Skeletal muscle tissue (tissue), 4 donors: ENCODE data around the gene PRKG1. TPM values are rescaled to one million over a fixed set of nuclear protein-coding genes. Genes with fewer than 3 reads are reported as not detected.

Experiments used
- H3K27ac ChIP-seq: one replicate; pipeline ENCODE4 v1.7.0; 2013; ENCODE audit warnings: mild to moderate bottlenecking, low read depth, low read length, inconsistent platforms
- H3K27me3 ChIP-seq, 3 donors: one replicate each; pipeline ENCODE4 v1.7.0; 2013; ENCODE audit warnings: low read length in 3 of 3; ENCODE audit not compliant: control insufficient read depth in 3 of 3, insufficient read depth in 3 of 3
- H3K36me3 ChIP-seq, 3 donors: one replicate each; pipeline ENCODE4 v1.7.0; 2013; ENCODE audit warnings: low read length in 3 of 3; ENCODE audit not compliant: control insufficient read depth in 3 of 3, insufficient read depth in 3 of 3
- H3K4me1 ChIP-seq, 3 donors: one replicate each; pipeline ENCODE4 v1.7.0; 2013; ENCODE audit warnings: low read length in 3 of 3, mild to moderate bottlenecking in 3 of 3; ENCODE audit not compliant: control insufficient read depth in 3 of 3, insufficient read depth in 3 of 3
- H3K4me3 ChIP-seq, 3 donors: one replicate each; pipeline ENCODE4 v1.7.0; 2013; ENCODE audit warnings: low read length in 3 of 3
- H3K9ac ChIP-seq, 3 donors: one replicate each; pipeline ENCODE4 v1.7.0; 2013; ENCODE audit warnings: low read length in 3 of 3, mild to moderate bottlenecking in 3 of 3, moderate library complexity in 2 of 3, low read depth in 1 of 3
- H3K9me3 ChIP-seq, 3 donors: one replicate each; pipeline ENCODE4 v1.7.0; 2013; ENCODE audit warnings: low read length in 3 of 3; ENCODE audit not compliant: control insufficient read depth in 3 of 3
- total RNA-seq: library from RNA; depleted of rRNA; stranded (reverse); fragments of >200 nt; gene quantifications from one replicate; pipeline ENCODE4 v1.2.3, GENCODE V29; 2014
- donor health status: Osteomylitis.

PRKG1 gene
- total RNA-seq, 1 donor from 2014 or later, result 44.9 TPM

DNA sequence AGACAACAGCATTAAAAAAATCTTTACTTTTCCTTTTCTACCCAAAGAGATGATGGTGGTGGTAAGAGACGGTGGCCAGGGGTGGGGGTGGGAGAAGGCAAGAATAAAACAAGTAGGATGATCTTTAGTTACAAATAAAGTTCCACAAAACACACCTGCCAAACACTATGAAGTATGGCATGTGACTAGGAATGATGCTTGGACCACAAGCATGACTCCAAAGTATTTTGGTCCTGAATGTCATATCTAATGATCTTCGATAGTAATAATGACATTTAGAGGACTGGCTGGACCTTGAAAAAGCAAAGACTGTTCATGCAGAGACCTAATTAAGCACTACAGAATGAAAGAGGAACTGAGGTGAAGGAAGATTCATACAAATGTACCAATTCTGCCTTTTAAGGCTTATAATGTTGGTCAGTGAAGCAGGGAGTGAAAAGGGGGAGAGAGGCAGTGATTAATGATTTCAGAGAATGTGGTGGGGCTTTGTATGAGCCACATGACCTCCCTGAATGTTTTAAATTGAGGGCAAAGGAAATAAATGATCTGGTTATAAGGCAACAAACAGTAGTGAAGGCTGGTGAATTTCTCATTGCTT, 1210.2 kb downstream of the PRKG1 start:
- H3K36me3 ChIP-seq, result peaks cover 0 to 17% (median 0%) of the 10 kb centered on the region in 3 donors

GRCh38 chr10:52287866-52288265, 1213.6 kb downstream of the PRKG1 start:
- Histone ChIP-seq H3K4me3 (no peak overlapping the region), H3K9me3 (no peaks in the 10 kb centered on the region), H3K27ac (no peak overlapping the region), H3K27me3 (no peaks in the 10 kb centered on the region), H3K4me1 (peaks cover 0 to 13% (median 3%) of the 10 kb centered on the region in 3 donors), H3K36me3 (peaks cover 0 to 11% (median 0%) of the 10 kb centered on the region in 3 donors), H3K9ac (no peak overlapping the region)

More for the DNA sequence above, 1210.2 kb downstream of the PRKG1 start:
- Histone ChIP-seq H3K4me3 (no peak overlapping the region), H3K4me1 (peaks cover 0 to 14% (median 3%) of the 10 kb centered on the region in 3 donors), H3K27me3 (no peaks in the 10 kb centered on the region), H3K27ac (no peak overlapping the region), H3K9ac (no peak overlapping the region), H3K9me3 (no peaks in the 10 kb centered on the region)

DNA sequence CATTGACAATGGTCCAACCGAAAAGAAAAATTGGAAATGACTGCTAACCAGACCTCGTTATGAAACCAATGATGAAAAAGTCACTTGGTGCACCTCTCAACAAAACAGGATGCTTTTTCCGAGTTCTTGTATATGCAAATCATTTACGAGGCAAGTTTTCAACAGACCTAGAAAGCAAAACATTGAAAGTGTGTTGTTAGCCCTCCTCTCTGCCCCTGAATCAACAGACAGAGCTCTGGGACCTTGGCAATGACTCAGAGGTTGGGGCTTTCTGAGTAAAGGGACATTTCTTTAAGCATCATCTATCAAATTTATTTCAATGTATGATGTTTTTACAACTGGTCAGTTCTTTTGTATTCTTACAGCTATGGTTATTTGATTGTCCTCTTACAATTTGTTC, 1223.5 kb downstream of the PRKG1 start:
- H3K27ac ChIP-seq, result no peak overlapping the region
- H3K27me3 ChIP-seq, result no peaks in the 10 kb centered on the region
- H3K9me3 ChIP-seq, result no peaks in the 10 kb centered on the region
- H3K9ac ChIP-seq, result no peak overlapping the region
- peaks cover 0 to 7% (median 3%) of the 10 kb centered on the region in 3 donors for H3K36me3 ChIP-seq
- H3K4me1 ChIP-seq, result no peaks in the 10 kb centered on the region
- H3K4me3 ChIP-seq, result no peak overlapping the region

- Histone ChIP-seq H3K27me3 (no peaks in the 10 kb centered on the region), H3K9me3 (no peaks in the 10 kb centered on the region), H3K27ac (no peak overlapping the region), H3K9ac (no peak overlapping the region), H3K4me1 (no peaks in the 10 kb centered on the region), H3K4me3 (no peak overlapping the region), H3K36me3 (no peaks in the 10 kb centered on the region)
These were observed 1226.5 kb downstream of the PRKG1 start for GRCh38 chr10:52300599-52301277.

DNA sequence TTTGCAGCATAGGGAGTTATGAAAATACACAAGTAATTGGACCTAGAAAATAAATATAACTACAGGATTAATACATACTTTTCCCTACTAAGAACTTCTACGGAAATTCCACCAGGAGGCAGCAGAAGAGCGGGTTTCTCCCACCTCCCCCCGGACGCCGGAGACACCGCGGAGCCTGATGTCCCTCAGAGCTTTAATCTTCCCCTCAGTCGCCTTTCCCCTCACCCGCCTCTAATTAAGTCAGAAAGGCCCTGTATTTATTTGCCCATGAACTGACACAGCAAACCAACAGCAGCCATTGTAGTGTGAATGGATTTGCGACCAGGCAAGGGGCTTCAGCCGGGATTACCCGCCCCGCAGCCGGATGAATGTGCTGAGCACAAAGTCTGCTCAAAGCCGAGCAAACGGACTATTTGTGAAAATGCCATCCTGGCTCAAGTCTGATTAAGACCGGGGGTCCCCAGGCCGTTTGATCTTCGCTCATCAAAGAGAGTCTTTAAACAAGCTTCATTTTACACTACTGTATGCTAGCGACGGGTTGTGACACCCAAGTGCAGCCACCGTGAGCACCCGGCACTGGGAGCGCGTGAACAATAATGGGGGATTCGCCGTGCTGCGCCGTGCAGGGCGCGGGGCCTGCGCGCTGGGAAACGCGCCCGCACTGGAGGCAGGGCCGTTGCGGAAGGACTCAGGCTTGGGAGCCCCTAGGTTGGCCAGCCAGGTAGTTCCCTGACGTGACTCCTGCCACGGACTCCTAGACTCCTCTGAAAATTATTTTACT, 1234.2 kb downstream of the PRKG1 start:
- H3K36me3 ChIP-seq, result no peaks in the 10 kb centered on the region
- peak overlapping the region; percentile 67 to 82 (median 70) for H3K4me3 ChIP-seq
- H3K4me1 ChIP-seq, result peaks cover 5 to 8% (median 6%) of the 10 kb centered on the region in 3 donors
- H3K27me3 ChIP-seq, result peaks cover 0 to 7% (median 6%) of the 10 kb centered on the region in 3 donors
- no peak overlapping the region for H3K27ac ChIP-seq
- H3K9ac ChIP-seq, result peak overlapping the region; percentile 45 to 80 (median 63)
- no peaks in the 10 kb centered on the region for H3K9me3 ChIP-seq

- Histone ChIP-seq H3K27me3 (peaks cover 10 to 16% (median 11%) of the 10 kb centered on the region in 3 donors), H3K4me3 (peak overlapping the region; percentile 67 to 74 (median 73)), H3K4me1 (peaks cover 11 to 21% (median 19%) of the 10 kb centered on the region in 3 donors), H3K9ac (peak overlapping the region in 1 of 3 donors; percentile 64), H3K9me3 (no peaks in the 10 kb centered on the region), H3K36me3 (no peaks in the 10 kb centered on the region), H3K27ac (no peak overlapping the region)
These were observed 1238.6 kb downstream of the PRKG1 start for GRCh38 chr10:52312942-52313255.

- peaks cover 10 to 16% (median 10%) of the 10 kb centered on the region in 3 donors for H3K27me3 ChIP-seq
- H3K9ac ChIP-seq, result peak overlapping the region; percentile 23 to 75 (median 64)
- peak overlapping the region; percentile 67 to 74 (median 73) for H3K4me3 ChIP-seq
- no peak overlapping the region for H3K27ac ChIP-seq
- H3K9me3 ChIP-seq, result no peaks in the 10 kb centered on the region
- H3K4me1 ChIP-seq, result peaks cover 11 to 19% (median 19%) of the 10 kb centered on the region in 3 donors
- no peaks in the 10 kb centered on the region for H3K36me3 ChIP-seq
These were observed 1239.1 kb downstream of the PRKG1 start for GRCh38 chr10:52313256-52313932.

DNA sequence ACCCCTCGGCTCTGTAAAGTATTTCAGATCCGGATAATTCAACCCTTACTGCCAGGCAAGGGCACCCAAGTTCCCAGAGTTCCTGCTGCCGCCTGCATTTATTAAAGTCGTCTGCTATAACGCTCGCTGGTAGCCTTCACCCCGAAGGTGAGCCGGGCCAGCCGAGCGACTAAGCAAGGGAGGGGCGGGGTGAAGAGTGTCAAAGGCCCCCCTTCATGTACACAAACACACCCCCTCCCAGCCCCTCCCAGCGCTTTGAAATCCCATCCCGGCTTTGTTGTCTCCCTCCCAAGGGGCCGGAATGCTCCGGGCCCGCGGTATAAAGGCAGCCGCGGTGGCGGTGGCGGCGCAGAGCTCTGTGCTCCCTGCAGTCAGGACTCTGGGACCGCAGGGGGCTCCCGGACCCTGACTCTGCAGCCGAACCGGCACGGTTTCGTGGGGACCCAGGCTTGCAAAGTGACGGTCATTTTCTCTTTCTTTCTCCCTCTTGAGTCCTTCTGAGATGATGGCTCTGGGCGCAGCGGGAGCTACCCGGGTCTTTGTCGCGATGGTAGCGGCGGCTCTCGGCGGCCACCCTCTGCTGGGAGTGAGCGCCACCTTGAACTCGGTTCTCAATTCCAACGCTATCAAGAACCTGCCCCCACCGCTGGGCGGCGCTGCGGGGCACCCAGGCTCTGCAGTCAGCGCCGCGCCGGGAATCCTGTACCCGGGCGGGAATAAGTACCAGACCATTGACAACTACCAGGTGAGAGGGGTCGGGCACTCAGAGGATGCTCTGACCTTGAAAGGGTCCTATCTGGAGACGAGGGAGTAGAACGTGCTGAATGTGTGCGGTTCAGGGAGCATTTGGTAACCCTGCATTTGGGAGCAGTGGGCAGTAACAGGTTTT, 1239.9 kb downstream of the PRKG1 start, which contains the start of gene DKK1:
Gene DKK1, plus strand, starts transcription at position 349 of the 889 bp plus-strand sequence. Its CDS starts 154 bp downstream, at position 503.
- no peak within 1 kb of the TSS for H3K27ac ChIP-seq
- H3K9ac ChIP-seq, result peak within 1 kb of the TSS; percentile 33 to 75 (median 64)
- peaks cover 11 to 19% (median 18%) of the 10 kb centered on the region in 3 donors for H3K4me1 ChIP-seq
- H3K36me3 ChIP-seq, result no peaks in the 10 kb centered on the region
- H3K9me3 ChIP-seq, result no peaks in the 10 kb centered on the region
- peak within 1 kb of the TSS; percentile 67 to 74 (median 73) for H3K4me3 ChIP-seq
- peaks cover 7 to 16% (median 10%) of the 10 kb centered on the region in 3 donors for H3K27me3 ChIP-seq
